Measurements from ENCODE around the gene KCNJ12. TPM values are rescaled to one million over a fixed set of nuclear protein-coding genes. Genes with fewer than 3 reads are reported as not detected.

The KCNJ12 gene
- total RNA-seq, 4 donors from 2014 or later = 0.94 to 1.7 TPM; not detected in 2

DNA sequence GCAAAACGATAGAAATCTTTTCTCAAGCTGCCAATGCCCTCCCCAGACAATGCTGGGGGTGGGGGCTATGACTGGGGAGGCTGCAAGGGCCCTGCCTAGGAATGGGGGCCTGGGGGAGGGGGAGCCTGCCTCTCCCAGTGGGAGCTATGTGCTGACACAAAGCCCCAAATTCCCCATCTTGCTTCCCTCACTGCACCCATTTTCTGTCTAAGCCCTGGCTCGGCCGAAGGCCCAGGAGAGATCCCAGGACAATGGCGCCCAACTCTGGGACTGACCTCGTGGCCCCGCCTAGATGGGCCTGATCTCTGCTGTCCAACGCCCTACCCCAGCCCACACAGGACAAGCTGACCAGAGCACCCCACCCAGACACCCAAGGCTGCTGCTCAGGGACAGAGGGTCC, 11.1 kb upstream of the KCNJ12 start:
- H3K36me3 ChIP-seq = no peaks in the 10 kb centered on the region
- H3K4me3 ChIP-seq = no peak overlapping the region
- H3K4me1 ChIP-seq = no peaks in the 10 kb centered on the region
- no peak for TF ChIP-seq POLR2A (IDR thresholded peaks at IDR 0.05)
- TF ChIP-seq, protein P1, sequence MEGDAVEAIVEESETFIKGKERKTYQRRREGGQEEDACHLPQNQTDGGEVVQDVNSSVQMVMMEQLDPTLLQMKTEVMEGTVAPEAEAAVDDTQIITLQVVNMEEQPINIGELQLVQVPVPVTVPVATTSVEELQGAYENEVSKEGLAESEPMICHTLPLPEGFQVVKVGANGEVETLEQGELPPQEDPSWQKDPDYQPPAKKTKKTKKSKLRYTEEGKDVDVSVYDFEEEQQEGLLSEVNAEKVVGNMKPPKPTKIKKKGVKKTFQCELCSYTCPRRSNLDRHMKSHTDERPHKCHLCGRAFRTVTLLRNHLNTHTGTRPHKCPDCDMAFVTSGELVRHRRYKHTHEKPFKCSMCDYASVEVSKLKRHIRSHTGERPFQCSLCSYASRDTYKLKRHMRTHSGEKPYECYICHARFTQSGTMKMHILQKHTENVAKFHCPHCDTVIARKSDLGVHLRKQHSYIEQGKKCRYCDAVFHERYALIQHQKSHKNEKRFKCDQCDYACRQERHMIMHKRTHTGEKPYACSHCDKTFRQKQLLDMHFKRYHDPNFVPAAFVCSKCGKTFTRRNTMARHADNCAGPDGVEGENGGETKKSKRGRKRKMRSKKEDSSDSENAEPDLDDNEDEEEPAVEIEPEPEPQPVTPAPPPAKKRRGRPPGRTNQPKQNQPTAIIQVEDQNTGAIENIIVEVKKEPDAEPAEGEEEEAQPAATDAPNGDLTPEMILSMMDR (IDR thresholded peaks at IDR 0.05) = no peak
- H3K27ac ChIP-seq = no peak overlapping the region
- no peaks in the 10 kb centered on the region for H3K9me3 ChIP-seq
- DNase-seq = no peak
- no peaks in the 10 kb centered on the region for H3K27me3 ChIP-seq

DNA sequence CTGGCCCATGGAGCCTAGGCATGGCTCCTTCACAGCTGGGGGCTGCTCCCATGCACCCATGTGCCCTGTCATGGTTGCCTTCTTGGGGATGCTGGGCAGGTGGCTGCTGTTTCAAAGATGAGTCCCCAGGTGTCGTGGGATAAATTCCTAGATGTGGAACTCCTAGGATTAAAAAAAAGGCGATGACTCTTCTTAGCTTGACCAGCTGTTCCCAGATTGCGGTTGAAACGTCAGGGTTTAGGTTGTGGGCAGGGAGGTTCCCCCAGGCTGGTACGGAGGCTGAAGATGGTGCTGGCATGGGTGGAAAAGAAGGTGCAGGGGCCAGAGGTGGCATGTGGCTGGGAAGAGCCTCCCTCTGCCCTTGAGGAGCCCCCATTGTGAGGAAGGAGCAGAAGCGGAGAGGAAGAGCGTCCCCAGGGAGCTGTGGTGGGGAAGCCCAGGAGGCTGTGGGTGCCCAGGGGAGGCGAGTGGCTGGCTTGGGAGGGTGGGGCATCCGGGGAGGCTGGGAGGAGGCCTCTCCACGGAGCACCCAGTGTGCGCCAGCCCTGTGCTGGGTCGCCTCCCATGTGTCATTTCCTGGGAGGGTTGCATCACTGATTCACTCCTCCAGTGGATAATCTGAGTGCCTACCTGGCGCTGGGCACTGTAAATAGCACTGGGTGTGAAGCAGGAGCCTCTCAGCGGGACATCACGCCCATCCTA, 7.5 kb upstream of the KCNJ12 start:
- no peaks in the 10 kb centered on the region for H3K4me1 ChIP-seq
- no peak overlapping the region for H3K4me3 ChIP-seq
- H3K36me3 ChIP-seq = no peaks in the 10 kb centered on the region
- no peak overlapping the region for H3K27ac ChIP-seq
- no peak for DNase-seq
- H3K9me3 ChIP-seq = no peaks in the 10 kb centered on the region
- no peaks in the 10 kb centered on the region for H3K27me3 ChIP-seq
- TF ChIP-seq POLR2A (IDR thresholded peaks at IDR 0.05) = no peak
- TF ChIP-seq, protein P1 (IDR thresholded peaks at IDR 0.05) = no peak

DNA sequence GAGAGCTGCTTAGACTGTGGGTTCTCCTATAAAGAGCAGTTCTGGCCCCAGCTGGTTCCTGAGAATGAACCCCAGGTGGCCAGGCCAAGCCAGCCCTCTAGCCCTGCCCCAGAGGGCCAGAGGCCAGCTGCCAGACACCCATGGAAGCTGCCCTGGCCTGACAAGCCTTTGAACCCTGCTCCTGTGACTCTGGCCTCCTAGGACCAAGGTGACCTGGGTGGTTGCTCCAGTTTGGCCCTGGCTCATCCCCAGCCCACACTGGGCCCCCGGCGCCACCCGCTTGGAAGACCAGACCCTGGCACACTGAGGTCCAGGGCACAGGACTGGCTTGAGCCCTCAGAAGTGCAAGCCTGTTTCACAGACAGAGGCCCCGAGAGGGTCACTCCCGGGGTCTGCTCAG, 6.8 kb upstream of the KCNJ12 start:
- no peaks in the 10 kb centered on the region for H3K27me3 ChIP-seq
- TF ChIP-seq, protein P1 (IDR thresholded peaks at IDR 0.05) = no peak
- TF ChIP-seq POLR2A (IDR thresholded peaks at IDR 0.05) = no peak
- H3K4me1 ChIP-seq = no peaks in the 10 kb centered on the region
- H3K4me3 ChIP-seq = no peak overlapping the region
- H3K36me3 ChIP-seq = no peaks in the 10 kb centered on the region
- no peak for DNase-seq
- no peaks in the 10 kb centered on the region for H3K9me3 ChIP-seq
- no peak overlapping the region for H3K27ac ChIP-seq

DNA sequence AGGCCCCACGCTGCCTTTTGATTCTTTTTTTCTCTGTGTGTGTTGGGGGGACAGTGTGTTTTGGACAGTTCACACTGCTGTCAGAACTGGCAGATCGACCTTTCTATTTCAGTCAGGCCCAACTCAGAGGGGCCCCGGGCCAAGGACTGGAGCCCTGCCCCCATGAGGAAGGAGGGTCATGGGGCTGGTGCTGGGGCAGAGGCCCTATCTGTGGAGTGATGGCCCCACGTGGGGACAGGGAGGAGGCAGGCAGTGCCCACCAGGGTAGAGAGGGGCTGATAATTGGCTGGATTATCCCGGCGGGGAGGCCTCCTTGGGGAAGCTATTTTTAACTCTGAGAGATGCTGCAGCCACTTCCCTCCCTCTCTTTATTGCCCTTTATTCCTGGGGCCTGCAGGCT, 5.7 kb upstream of the KCNJ12 start:
- no peaks in the 10 kb centered on the region for H3K27me3 ChIP-seq
- no peaks in the 10 kb centered on the region for H3K4me1 ChIP-seq
- H3K27ac ChIP-seq = no peak overlapping the region
- H3K4me3 ChIP-seq = no peak overlapping the region
- DNase-seq = no peak
- TF ChIP-seq, protein P1 (IDR thresholded peaks at IDR 0.05) = no peak
- no peaks in the 10 kb centered on the region for H3K9me3 ChIP-seq
- no peaks in the 10 kb centered on the region for H3K36me3 ChIP-seq

DNA sequence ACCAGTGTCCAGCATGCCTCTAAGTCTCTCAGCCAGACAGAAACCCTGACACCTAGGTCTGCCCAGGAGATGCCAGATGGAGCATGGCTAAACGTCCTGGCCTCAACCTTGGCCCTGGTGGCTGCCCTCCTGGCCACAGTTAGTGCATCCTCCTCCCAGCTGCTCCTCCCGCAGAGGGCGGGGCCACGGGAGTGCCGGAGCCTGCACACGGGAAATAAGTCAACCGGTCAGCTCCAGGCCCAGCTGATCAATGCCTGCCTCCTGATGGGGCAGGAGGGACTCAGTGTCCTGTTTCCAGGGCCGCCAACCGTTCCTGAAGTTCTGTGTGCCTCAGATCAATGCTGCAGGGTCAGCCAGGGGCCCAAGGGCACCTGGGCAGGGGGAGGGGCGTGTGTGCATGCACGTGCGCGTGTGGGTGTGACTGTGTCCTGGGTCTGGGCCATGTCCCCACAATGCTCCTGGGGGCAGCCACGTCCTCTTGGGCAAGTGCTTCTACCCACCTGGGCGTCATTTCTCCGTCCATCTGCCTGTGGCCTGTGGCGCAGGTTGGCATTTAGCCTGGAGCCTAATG, 4.6 kb upstream of the KCNJ12 start:
- no peak for DNase-seq
- TF ChIP-seq, protein P1 (IDR thresholded peaks at IDR 0.05) = no peak
- no peak for TF ChIP-seq POLR2A (IDR thresholded peaks at IDR 0.05)
- Histone ChIP-seq H3K27me3 (peaks cover 0 to 6% of the 10 kb centered on the region in 2 donors), H3K36me3 (no peaks in the 10 kb centered on the region), H3K9me3 (no peaks in the 10 kb centered on the region), H3K27ac (no peak overlapping the region), H3K4me1 (peaks cover 0 to 8% (median 2%) of the 10 kb centered on the region in 4 donors), H3K4me3 (no peak overlapping the region)

All from Peyer's patch (tissue), 4 donors.